HepG2 (cell line): ENCODE results near the gene SORL1-AS1.

Experiments
- ATAC-seq: fragments of 200-7000 bp; cut with Tn5 transposase; 3 replicates; pipeline ENCODE4 v1.9.1; 2020; ENCODE audit warnings: mild to moderate bottlenecking, moderate library complexity
- BruUV-seq: library from RNA; stranded (reverse); fragments of 400-500 nt; replicated peaks from 2 replicates; lab custom pipeline; 2021; lab: Mats Ljungman, UMichigan
- CTCF ChIA-PET: fragments of 300-600 bp; formaldehyde crosslinking; extraction: SDS; loops from one replicate; lab custom pipeline; 2021; ENCODE audit warnings: low total read pairs, inconsistent platforms, low intra/inter-chr PET ratio; lab: Yijun Ruan, JAX
- POLR2A ChIA-PET: fragments of 350-600 bp; sonication (Branson Sonifier 250); formaldehyde crosslinking; loops from one replicate; lab custom pipeline; 2020; ENCODE audit warnings: antibody characterized with exemption, inconsistent platforms; lab: Yijun Ruan, JAX
- DNase-seq: peaks from one replicate; pipeline ENCODE4 v3.0.0-alpha.2; 2015; ENCODE audit warnings: low spot score
- FAIRE-seq: peaks from 3 replicates; lab custom pipeline; 2011; peaks lifted over from hg19 to GRCh38; lab: Jason Lieb, UNC
- H2AFZ ChIP-seq: one replicate; pipeline ENCODE4 v1.6.1; 2011; ENCODE audit warnings: low read length, inconsistent platforms
- H3K27ac ChIP-seq: fragments of 300-600 bp; 3 replicates; pipeline ENCODE4 v1.8.0; 2011; ENCODE audit warnings: mixed run types, mild to moderate bottlenecking, mixed read lengths, low read length, inconsistent platforms; ENCODE audit not compliant: insufficient read depth; ENCODE audit errors: extremely low read length
- H3K27me3 ChIP-seq, 2 experiments: fragments of 200-600 bp in 1 of 2; 2 replicates in 1 of 2; 3 replicates in 1 of 2; pipeline versions ENCODE4 v1.6.0 to v1.8.0; 2011; ENCODE audit warnings: low read length in 2 of 2, mild to moderate bottlenecking in 2 of 2, moderate library complexity in 2 of 2, inconsistent platforms in 1 of 2; ENCODE audit not compliant: insufficient read depth in 2 of 2, control insufficient read depth in 1 of 2
- H3K36me3 ChIP-seq, 2 experiments: fragments of 200-600 bp in 1 of 2; replicated peaks in 1 of 2; 2 replicates in 1 of 2; 3 replicates in 1 of 2; pipeline versions ENCODE4 v1.5.1 to v1.8.0; 2011; ENCODE audit warnings: low read length in 2 of 2, inconsistent platforms in 1 of 2; ENCODE audit not compliant: insufficient read depth in 2 of 2, control insufficient read depth in 1 of 2
- H3K4me1 ChIP-seq: 2 replicates; pipeline ENCODE4 v1.5.1; 2012; ENCODE audit warnings: low read length, inconsistent platforms; ENCODE audit not compliant: insufficient read depth
- H3K4me2 ChIP-seq: 2 replicates; pipeline ENCODE4 v1.6.0; 2011; ENCODE audit warnings: low read depth, low read length, inconsistent platforms
- H3K4me3 ChIP-seq, 3 experiments: fragments of 200-600 bp in 1 of 3; sonication (generic), shearing (Covaris generic) in 1 of 3; replicated peaks in 1 of 3; 2 replicates each; pipeline ENCODE4 v1.5.1; 2011 to 2016; ENCODE audit warnings: low read length in 3 of 3, inconsistent platforms in 2 of 3, low read depth in 2 of 3, mild to moderate bottlenecking in 2 of 3, control low read depth in 1 of 3, mixed read lengths in 1 of 3; ENCODE audit not compliant: insufficient read depth in 1 of 3
- H3K79me2 ChIP-seq: one replicate; pipeline ENCODE4 v1.6.1; 2011; ENCODE audit warnings: low read length, inconsistent platforms; ENCODE audit not compliant: insufficient read depth
- H3K9ac ChIP-seq: 2 replicates; pipeline ENCODE4 v1.6.0; 2011; ENCODE audit warnings: mild to moderate bottlenecking, low read depth, low read length, inconsistent platforms; ENCODE audit not compliant: insufficient read depth
- H3K9me3 ChIP-seq: 2 replicates; pipeline ENCODE4 v1.5.1; 2012; ENCODE audit warnings: mild to moderate bottlenecking, low read length
- H4K20me1 ChIP-seq: 2 replicates; pipeline ENCODE4 v1.6.0; 2011; ENCODE audit warnings: inconsistent platforms, mild to moderate bottlenecking, low read length, moderate library complexity; ENCODE audit not compliant: insufficient read depth
- CBFB ChIP-seq: sonication (generic); formaldehyde crosslinking; IDR thresholded peaks from 2 replicates; pipeline ENCODE4 v1.4.0; 2020; ENCODE audit warnings: missing genetic modification reagents
- DDIT3 ChIP-seq: sonication (generic); formaldehyde crosslinking; IDR thresholded peaks from 2 replicates; pipeline ENCODE4 v1.4.0; 2020; ENCODE audit warnings: mild to moderate bottlenecking, missing genetic modification reagents
- EED ChIP-seq: sonication (generic); formaldehyde crosslinking; IDR thresholded peaks from 2 replicates; pipeline ENCODE4 v1.5.0; 2020; ENCODE audit warnings: mild to moderate bottlenecking, missing genetic modification reagents
- FOXM1 ChIP-seq: sonication (generic); formaldehyde crosslinking; IDR thresholded peaks from 2 replicates; pipeline ENCODE4 v1.5.0; 2020; ENCODE audit warnings: missing genetic modification reagents
- FOXP1 ChIP-seq, 2 experiments: fragments of 450-650 bp in 1 of 2; IDR thresholded peaks; 2 replicates each; pipeline ENCODE4 v1.6.1; 2017 to 2018; ENCODE audit warnings: antibody characterized with exemption in 1 of 2
- USF2 ChIP-seq, 2 experiments: sonication (generic) in 1 of 2; formaldehyde crosslinking in 1 of 2; IDR thresholded peaks; 2 replicates each; pipeline versions ENCODE4 v1.5.1 to v1.6.1; 2011 to 2020; ENCODE audit warnings: borderline replicate concordance in 1 of 2, low read depth in 1 of 2, low read length in 1 of 2, mild to moderate bottlenecking in 1 of 2, missing genetic modification reagents in 1 of 2, moderate library complexity in 1 of 2
- ZFP36 ChIP-seq: fragments of 150-350 bp; IDR thresholded peaks from 2 replicates; pipeline ENCODE4 v1.6.1; 2018; ENCODE audit warnings: borderline replicate concordance, low read length, low read depth; ENCODE audit not compliant: partially characterized antibody
- ZKSCAN1 ChIP-seq: fragments of 150-350 bp; IDR thresholded peaks from 2 replicates; pipeline ENCODE4 v1.6.1; 2014; ENCODE audit warnings: low read length
- WGBS: methylation state at CpG from one replicate; pipeline ENCODE4 v1.1.6; 2017; ENCODE audit warnings: low lambda C conversion rate; 5-methylcytosine and 5-hydroxymethylcytosine counted together
- in situ Hi-C: cut with HindIII; loops from 2 replicates; pipeline ENCODE4 v1.10.0; 2017; ENCODE audit warnings: low pct_unique_long_range_greater_than_20kb; ENCODE audit not compliant: extremely low pct_ligation_motif_present
- intact Hi-C: fragments of 100-400 bp; cut with micrococcal nuclease; formaldehyde crosslinking; loops from one replicate; pipeline ENCODE4 v1.10.0; 2022; ENCODE audit not compliant: unreplicated experiment
- TF ChIP-seq, protein P1 (sequence below): sonication (generic); formaldehyde crosslinking; IDR thresholded peaks from 2 replicates; pipeline ENCODE4 v1.5.0; 2020; ENCODE audit warnings: missing genetic modification reagents
- TF ChIP-seq, protein P2 (sequence below): sonication (generic); formaldehyde crosslinking; IDR thresholded peaks from 2 replicates; pipeline ENCODE4 v1.4.0; 2020; ENCODE audit warnings: missing genetic modification reagents, borderline replicate concordance
- TF ChIP-seq, protein P3 (sequence below): IDR thresholded peaks from 2 replicates; pipeline ENCODE4 v1.6.1; 2016; ENCODE audit warnings: mild to moderate bottlenecking, missing biosample characterization, missing genetic modification reagents

SORL1-AS1 gene

DNA sequence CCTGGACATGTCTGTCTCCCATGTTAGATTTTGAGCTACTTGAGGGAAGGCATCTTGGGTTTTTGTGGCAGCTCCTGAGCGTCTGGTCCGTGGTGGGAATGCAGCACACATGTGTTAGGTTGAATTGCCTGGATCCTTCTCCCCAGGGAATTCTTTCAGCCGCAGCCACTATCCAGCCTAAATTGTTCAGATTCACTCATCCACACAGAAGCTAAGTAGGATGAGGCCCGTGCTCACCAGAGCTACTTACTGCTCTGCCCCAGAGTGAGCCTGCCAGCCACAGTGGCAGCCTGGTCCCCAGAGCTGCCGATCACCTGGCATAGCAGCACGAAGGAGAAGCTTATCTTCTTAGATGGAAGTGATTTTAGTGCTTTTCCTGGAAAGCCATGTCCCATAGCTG is 34.4 kb upstream of the SORL1-AS1 start:
- DNase-seq = no peak
- Histone ChIP-seq H4K20me1 (0 out of 2 replicates have a peak, but pooled peaks cover 6% of the 10 kb centered on the region), H2AFZ (no peak overlapping the region), H3K9ac (no peak overlapping the region), H3K4me3 (no peak overlapping the region), H3K79me2 (no peaks in the 10 kb centered on the region), H3K9me3 (no peaks in the 10 kb centered on the region), H3K27ac (no peak overlapping the region), H3K27me3 (no peaks in the 10 kb centered on the region), H3K36me3 (peaks cover 42 to 81% of the 10 kb centered on the region in 2 experiments), H3K4me1 (no peaks in the 10 kb centered on the region), H3K4me2 (no peak overlapping the region)
- POLR2A ChIA-PET = no interaction called here
- intact Hi-C loops (no loop called here), in situ Hi-C loops (no loop called here)
- FAIRE-seq = no peak
- 100% methylated on average over 4 of the region's 6 CpGs for WGBS
- no peak for ATAC-seq
- no TSS peak for BruUV-seq
- CTCF ChIA-PET = no interaction called here
- TF ChIP-seq CBFB (CRISPR knock-in tag) = no peak
- TF ChIP-seq, protein P1, sequence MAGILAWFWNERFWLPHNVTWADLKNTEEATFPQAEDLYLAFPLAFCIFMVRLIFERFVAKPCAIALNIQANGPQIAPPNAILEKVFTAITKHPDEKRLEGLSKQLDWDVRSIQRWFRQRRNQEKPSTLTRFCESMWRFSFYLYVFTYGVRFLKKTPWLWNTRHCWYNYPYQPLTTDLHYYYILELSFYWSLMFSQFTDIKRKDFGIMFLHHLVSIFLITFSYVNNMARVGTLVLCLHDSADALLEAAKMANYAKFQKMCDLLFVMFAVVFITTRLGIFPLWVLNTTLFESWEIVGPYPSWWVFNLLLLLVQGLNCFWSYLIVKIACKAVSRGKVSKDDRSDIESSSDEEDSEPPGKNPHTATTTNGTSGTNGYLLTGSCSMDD (CRISPR knock-in tag) = no peak
- TF ChIP-seq DDIT3 (CRISPR knock-in tag) = no peak
- TF ChIP-seq, protein P2, sequence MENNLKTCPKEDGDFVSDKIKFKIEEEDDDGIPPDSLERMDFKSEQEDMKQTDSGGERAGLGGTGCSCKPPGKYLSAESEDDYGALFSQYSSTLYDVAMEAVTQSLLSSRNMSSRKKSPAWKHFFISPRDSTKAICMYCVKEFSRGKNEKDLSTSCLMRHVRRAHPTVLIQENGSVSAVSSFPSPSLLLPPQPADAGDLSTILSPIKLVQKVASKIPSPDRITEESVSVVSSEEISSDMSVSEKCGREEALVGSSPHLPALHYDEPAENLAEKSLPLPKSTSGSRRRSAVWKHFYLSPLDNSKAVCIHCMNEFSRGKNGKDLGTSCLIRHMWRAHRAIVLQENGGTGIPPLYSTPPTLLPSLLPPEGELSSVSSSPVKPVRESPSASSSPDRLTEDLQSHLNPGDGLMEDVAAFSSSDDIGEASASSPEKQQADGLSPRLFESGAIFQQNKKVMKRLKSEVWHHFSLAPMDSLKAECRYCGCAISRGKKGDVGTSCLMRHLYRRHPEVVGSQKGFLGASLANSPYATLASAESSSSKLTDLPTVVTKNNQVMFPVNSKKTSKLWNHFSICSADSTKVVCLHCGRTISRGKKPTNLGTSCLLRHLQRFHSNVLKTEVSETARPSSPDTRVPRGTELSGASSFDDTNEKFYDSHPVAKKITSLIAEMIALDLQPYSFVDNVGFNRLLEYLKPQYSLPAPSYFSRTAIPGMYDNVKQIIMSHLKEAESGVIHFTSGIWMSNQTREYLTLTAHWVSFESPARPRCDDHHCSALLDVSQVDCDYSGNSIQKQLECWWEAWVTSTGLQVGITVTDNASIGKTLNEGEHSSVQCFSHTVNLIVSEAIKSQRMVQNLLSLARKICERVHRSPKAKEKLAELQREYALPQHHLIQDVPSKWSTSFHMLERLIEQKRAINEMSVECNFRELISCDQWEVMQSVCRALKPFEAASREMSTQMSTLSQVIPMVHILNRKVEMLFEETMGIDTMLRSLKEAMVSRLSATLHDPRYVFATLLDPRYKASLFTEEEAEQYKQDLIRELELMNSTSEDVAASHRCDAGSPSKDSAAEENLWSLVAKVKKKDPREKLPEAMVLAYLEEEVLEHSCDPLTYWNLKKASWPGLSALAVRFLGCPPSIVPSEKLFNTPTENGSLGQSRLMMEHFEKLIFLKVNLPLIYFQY = no peak
- no peak for TF ChIP-seq FOXM1 (CRISPR knock-in tag)
- no peak for TF ChIP-seq EED (CRISPR knock-in tag)
- TF ChIP-seq ZKSCAN1 = no peak
- TF ChIP-seq USF2 (IDR thresholded peaks at IDR 0.05; ENCODE audit: low read depth, low read length) = no peak
- TF ChIP-seq USF2 (CRISPR knock-in tag; IDR thresholded peaks at IDR 0.05; ENCODE audit: borderline replicate concordance) = no peak
- TF ChIP-seq FOXP1 (IDR thresholded peaks at IDR 0.05) = no peak
- no peak for TF ChIP-seq FOXP1 (CRISPR knock-in tag; IDR thresholded peaks at IDR 0.05)
- TF ChIP-seq ZFP36 = no peak
- TF ChIP-seq, protein P3, sequence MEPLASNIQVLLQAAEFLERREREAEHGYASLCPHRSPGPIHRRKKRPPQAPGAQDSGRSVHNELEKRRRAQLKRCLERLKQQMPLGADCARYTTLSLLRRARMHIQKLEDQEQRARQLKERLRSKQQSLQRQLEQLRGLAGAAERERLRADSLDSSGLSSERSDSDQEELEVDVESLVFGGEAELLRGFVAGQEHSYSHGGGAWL (CRISPR knock-in tag) = no peak
